AG04450 (cell line): ENCODE data around the gene TUBB. TPM values are rescaled to one million over a fixed set of nuclear protein-coding genes. Genes with fewer than 3 reads are reported as not detected.
"Not testable (repeated sequence)": the region's sequence is repeated elsewhere in the genome, so short reads cannot be mapped to it uniquely, and the experiment has no call there.

ENCODE experiments used
- CTCF ChIA-PET: fragments of 300-600, 350-600 bp; formaldehyde crosslinking; extraction: SDS; loops from one replicate; lab custom pipeline; 2022; ENCODE audit warnings: antibody characterized with exemption, inconsistent platforms; lab: Charles Lee
- POLR2A ChIA-PET: fragments of 350-600 bp; formaldehyde crosslinking; extraction: SDS; loops from one replicate; lab custom pipeline; 2021; ENCODE audit warnings: antibody characterized with exemption, inconsistent platforms; lab: Yijun Ruan, JAX
- DNase-seq: peaks from one replicate; pipeline ENCODE4 v3.0.0-alpha.2; 2011; ENCODE audit warnings: low read depth, low spot score
- H3K27ac ChIP-seq: one replicate; pipeline ENCODE4 v1.5.1; 2012; ENCODE audit warnings: low read depth, low read length, control low read depth
- H3K27me3 ChIP-seq: one replicate; pipeline ENCODE4 v1.6.0; 2012; ENCODE audit warnings: low read length; ENCODE audit not compliant: control insufficient read depth, insufficient read depth
- H3K4me3 ChIP-seq: 2 replicates; pipeline ENCODE4 v1.5.1; 2011; ENCODE audit warnings: mild to moderate bottlenecking, low read depth, low read length, control low read depth
- H3K9me3 ChIP-seq: 2 replicates; pipeline ENCODE4 v1.5.1; 2012; ENCODE audit warnings: low read length; ENCODE audit not compliant: control insufficient read depth, insufficient read depth
- polyA plus RNA-seq: library from polyadenylated mRNA; depleted of rRNA; stranded (reverse); fragments of >200 nt; gene quantifications from 2 replicates; pipeline ENCODE4 v1.2.3, GENCODE V29; 2011
- TF ChIP-seq, protein P1 (sequence below): IDR thresholded peaks from 2 replicates; pipeline ENCODE4 v1.5.1; 2011; ENCODE audit warnings: low read depth, low read length, control low read depth, inconsistent platforms

Gene TUBB
- polyA plus RNA-seq, 1 experiment, result 1,457 TPM

DNA sequence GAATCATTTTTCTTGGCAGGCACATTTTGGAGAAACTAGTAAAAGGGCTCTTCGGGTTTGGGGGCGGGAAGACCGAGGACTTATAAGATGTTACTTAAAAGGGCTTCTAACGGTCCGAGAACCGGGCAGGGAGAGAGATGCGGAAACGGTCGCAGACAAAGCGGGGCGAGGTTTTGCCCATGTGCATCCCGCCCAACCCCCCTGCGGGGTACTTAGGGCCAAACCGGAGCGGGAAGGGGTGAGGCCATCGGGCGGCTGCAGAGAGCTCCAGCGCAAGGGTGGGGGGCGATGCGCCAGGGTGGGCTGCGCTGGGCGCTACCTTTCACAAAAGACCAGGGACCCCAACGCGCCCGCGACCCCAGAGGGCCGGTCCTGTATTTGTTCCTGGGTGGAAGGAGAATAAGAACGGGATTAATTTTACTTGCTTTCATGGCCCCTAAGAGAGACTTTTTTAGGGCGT lies 616 bp downstream of the TUBB start:
- TF ChIP-seq, protein P1, sequence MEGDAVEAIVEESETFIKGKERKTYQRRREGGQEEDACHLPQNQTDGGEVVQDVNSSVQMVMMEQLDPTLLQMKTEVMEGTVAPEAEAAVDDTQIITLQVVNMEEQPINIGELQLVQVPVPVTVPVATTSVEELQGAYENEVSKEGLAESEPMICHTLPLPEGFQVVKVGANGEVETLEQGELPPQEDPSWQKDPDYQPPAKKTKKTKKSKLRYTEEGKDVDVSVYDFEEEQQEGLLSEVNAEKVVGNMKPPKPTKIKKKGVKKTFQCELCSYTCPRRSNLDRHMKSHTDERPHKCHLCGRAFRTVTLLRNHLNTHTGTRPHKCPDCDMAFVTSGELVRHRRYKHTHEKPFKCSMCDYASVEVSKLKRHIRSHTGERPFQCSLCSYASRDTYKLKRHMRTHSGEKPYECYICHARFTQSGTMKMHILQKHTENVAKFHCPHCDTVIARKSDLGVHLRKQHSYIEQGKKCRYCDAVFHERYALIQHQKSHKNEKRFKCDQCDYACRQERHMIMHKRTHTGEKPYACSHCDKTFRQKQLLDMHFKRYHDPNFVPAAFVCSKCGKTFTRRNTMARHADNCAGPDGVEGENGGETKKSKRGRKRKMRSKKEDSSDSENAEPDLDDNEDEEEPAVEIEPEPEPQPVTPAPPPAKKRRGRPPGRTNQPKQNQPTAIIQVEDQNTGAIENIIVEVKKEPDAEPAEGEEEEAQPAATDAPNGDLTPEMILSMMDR, result no peak
- no peak for DNase-seq
- ChIA-PET CTCF (interaction anchor here (0.6 to 5.0 kb wide), 4 partner anchors 40 to 1255 kb away, joined by 3 to 105 read pairs (median 4); no protein-coding TSS in a partner anchor), POLR2A (interaction anchor here (1.1 to 4.9 kb wide), 9 partner anchors 10 to 106 kb away, joined by 3 to 43 read pairs (median 6); partner anchors contain the start of genes DHX16, IER3 and NRM)
- H3K27ac ChIP-seq, result peak overlapping the region; percentile 94
- peak overlapping the region; percentile 85 for H3K4me3 ChIP-seq
- no peaks in the 10 kb centered on the region for H3K9me3 ChIP-seq
- H3K27me3 ChIP-seq, result no peaks in the 10 kb centered on the region

DNA sequence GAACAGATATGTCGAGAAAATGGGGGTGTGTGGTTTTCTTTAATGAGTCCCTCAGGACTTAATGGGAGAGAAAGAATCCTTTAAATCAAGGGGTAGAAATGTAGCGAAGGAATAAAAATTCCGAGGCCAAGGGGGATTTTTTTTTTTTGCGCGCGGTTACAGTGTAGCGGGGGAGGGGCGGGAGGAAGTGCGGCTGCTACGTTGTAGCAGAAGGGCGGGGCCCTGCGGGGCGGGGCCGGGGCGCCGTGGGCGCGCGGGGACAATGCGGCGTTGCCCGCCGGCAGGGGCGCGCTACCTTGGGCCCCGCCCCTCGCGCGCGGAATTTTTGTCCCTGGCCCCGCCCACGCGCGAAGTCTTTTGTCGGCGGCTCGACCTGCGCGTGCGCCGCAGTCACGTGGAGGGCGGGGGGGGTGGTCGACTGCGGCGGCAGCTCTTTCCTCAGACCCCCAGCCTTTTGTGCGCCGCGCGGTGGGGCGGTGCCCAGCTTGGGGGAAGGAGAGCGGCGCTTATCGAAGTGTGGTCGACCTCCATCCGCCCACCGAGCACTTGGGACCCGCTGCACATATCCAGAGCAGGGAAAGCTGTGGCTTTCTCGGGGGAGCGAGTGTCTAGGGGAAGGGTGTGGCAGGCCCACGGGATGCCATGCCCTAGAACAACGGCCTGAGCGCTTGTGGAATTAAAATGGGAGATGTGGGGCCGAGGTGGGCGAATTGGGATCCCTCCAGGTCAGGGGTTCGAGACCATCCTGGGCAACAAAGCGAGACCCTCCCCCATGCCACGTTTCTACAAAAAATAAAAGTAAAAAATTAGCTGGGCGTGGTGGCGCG lies 1.3 kb downstream of the TUBB start:
- CTCF ChIA-PET, result interaction anchor here (0.6 to 5.0 kb wide), 17 partner anchors 10 to 1533 kb away, joined by 3 to 105 read pairs (median 5); partner anchors contain the start of genes DHX16 and VARS2
- peak; percentile 78 for DNase-seq

DNA sequence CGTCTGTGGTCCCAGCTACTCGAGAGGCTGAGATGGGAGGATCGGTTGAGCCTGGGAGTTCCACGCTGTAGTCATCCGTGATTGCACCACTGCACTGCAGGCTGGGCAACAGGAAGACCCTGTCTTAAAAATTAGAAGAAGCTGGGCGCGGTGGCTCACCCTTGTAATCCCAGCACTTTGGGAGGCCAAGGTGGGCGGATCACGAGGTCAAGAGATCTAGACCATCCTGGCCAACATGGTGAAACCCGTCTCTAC lies 1.8 kb downstream of the TUBB start:
- peak overlapping the region; percentile 75 for H3K4me3 ChIP-seq
- peak overlapping the region; percentile 81 for H3K27ac ChIP-seq
- not testable (repeated sequence) for H3K27me3 ChIP-seq, DNase-seq, H3K9me3 ChIP-seq
- POLR2A ChIA-PET, result interaction anchor here (0.6 to 4.9 kb wide), 12 partner anchors 9 to 107 kb away, joined by 3 to 43 read pairs (median 4); partner anchors contain the start of genes DHX16, IER3 and NRM
- CTCF ChIA-PET, result interaction anchor here (0.5 to 5.0 kb wide), 20 partner anchors 10 to 1533 kb away, joined by 3 to 105 read pairs (median 5); partner anchors contain the start of genes DHX16 and VARS2

More for the DNA sequence above, 1.3 kb downstream of the TUBB start:
- H3K4me3 ChIP-seq, result peak overlapping the region; percentile 85
- POLR2A ChIA-PET, result interaction anchor here (0.7 to 4.9 kb wide), 12 partner anchors 9 to 107 kb away, joined by 3 to 43 read pairs (median 4); partner anchors contain the start of genes DHX16, IER3 and NRM
- H3K9me3 ChIP-seq, result no peaks in the 10 kb centered on the region
- TF ChIP-seq, protein P1, result 0 out of 2 replicates have a peak, but pooled peaks have one; percentile 25
- no peaks in the 10 kb centered on the region for H3K27me3 ChIP-seq
- peak overlapping the region; percentile 94 for H3K27ac ChIP-seq

DNA sequence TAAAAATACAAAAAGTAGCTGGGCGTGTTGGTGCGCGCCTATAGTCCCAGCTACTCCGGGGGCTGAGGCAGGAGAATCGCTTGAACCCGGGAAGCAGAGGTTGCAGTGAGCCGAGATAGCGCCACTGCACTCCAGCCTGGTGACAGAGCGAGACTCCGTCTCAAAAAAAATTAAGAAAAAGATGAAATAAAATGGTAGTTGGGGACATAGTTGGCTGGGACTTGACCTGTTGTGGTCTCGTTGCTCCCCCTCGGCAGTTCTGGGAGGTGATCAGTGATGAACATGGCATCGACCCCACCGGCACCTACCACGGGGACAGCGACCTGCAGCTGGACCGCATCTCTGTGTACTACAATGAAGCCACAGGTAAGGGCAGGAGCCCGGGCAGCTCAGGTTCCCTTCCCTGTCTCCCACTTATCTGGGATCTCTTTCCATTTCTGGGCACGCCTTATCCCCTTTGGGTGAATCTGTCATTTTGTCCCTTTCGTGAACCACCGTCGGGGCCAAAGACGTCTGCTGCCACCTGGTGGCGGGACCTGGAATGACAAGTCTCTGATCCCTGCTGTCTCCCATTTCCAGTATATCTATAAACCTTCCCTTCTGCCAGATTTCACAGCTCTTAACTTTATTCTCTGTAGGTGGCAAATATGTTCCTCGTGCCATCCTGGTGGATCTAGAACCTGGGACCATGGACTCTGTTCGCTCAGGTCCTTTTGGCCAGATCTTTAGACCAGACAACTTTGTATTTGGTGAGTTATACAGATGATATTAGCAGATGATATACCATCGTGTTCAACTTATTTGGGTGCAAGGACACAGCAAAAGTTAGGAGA lies 2.3 kb downstream of the TUBB start:
- no peak for DNase-seq
- Histone ChIP-seq H3K27me3 (no peaks in the 10 kb centered on the region), H3K27ac (peak overlapping the region; percentile 81), H3K4me3 (peak overlapping the region; percentile 75), H3K9me3 (no peaks in the 10 kb centered on the region)
- ChIA-PET POLR2A (interaction anchor here (0.5 to 4.9 kb wide), 9 partner anchors 8 to 1078 kb away, joined by 3 to 43 read pairs (median 5); partner anchors contain the start of genes MRPS18B and NRM), CTCF (interaction anchor here (0.5 to 5.0 kb wide), 24 partner anchors 9 to 1532 kb away, joined by 3 to 105 read pairs (median 4); partner anchors contain the start of genes DHX16, FLOT1, NRM and VARS2)
- TF ChIP-seq, protein P1, result peak; percentile 94

DNA sequence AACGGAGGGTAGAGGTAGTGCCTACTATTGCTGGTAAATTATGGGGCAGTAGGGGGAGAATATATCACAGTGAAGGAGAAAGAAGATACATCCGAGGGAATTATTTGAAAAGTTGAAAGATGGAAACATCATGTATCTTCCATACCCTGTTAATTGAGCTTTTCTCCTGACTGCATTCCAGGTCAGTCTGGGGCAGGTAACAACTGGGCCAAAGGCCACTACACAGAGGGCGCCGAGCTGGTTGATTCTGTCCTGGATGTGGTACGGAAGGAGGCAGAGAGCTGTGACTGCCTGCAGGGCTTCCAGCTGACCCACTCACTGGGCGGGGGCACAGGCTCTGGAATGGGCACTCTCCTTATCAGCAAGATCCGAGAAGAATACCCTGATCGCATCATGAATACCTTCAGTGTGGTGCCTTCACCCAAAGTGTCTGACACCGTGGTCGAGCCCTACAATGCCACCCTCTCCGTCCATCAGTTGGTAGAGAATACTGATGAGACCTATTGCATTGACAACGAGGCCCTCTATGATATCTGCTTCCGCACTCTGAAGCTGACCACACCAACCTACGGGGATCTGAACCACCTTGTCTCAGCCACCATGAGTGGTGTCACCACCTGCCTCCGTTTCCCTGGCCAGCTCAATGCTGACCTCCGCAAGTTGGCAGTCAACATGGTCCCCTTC lies 3.1 kb downstream of the TUBB start:
- H3K9me3 ChIP-seq, H3K27ac ChIP-seq, DNase-seq, H3K27me3 ChIP-seq: not testable (repeated sequence)
- H3K4me3 ChIP-seq, result peak overlapping the region; percentile 75
- ChIA-PET POLR2A (interaction anchor here (0.5 to 4.9 kb wide), 6 partner anchors 34 to 1077 kb away, joined by 3 to 43 read pairs (median 12); partner anchors contain the start of genes MRPS18B and NRM), CTCF (interaction anchor here (0.5 to 5.0 kb wide), 18 partner anchors 8 to 364 kb away, joined by 3 to 105 read pairs (median 5); partner anchors contain the start of genes DHX16, FLOT1, NRM and VARS2)

DNA sequence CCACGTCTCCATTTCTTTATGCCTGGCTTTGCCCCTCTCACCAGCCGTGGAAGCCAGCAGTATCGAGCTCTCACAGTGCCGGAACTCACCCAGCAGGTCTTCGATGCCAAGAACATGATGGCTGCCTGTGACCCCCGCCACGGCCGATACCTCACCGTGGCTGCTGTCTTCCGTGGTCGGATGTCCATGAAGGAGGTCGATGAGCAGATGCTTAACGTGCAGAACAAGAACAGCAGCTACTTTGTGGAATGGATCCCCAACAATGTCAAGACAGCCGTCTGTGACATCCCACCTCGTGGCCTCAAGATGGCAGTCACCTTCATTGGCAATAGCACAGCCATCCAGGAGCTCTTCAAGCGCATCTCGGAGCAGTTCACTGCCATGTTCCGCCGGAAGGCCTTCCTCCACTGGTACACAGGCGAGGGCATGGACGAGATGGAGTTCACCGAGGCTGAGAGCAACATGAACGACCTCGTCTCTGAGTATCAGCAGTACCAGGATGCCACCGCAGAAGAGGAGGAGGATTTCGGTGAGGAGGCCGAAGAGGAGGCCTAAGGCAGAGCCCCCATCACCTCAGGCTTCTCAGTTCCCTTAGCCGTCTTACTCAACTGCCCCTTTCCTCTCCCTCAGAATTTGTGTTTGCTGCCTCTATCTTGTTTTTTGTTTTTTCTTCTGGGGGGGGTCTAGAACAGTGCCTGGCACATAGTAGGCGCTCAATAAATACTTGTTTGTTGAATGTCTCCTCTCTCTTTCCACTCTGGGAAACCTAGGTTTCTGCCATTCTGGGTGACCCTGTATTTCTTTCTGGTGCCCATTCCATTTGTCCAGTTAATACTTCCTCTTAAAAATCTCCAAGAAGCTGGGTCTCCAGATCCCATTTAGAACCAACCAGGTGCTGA lies 3.9 kb downstream of the TUBB start:
- POLR2A ChIA-PET, result interaction anchor here (0.7 to 4.9 kb wide), 4 partner anchors 18 to 106 kb away, joined by 3 to 43 read pairs (median 3); partner anchors contain the start of genes DHX16, FLOT1, MRPS18B and NRM
- Histone ChIP-seq H3K4me3 (peak overlapping the region; percentile 75), H3K27ac (peak overlapping the region; percentile 25)
- not testable (repeated sequence) for DNase-seq, H3K27me3 ChIP-seq, H3K9me3 ChIP-seq
- CTCF ChIA-PET, result interaction anchor here (0.9 to 5.0 kb wide), 10 partner anchors 8 to 363 kb away, joined by 3 to 105 read pairs (median 6); partner anchors contain the start of genes DHX16, NRM and VARS2
